HG02973 (cell line): Measurements from ENCODE around the gene ZBTB20.
"Not testable (repeated sequence)": the region's sequence is repeated elsewhere in the genome, so short reads cannot be mapped to it uniquely, and the experiment has no call there.

Source experiments
- ATAC-seq: cut with Tn5 transposase; IDR thresholded peaks from one replicate; pipeline ENCODE4 v1.9.1; 2021; ENCODE audit warnings: moderate library complexity; ENCODE audit not compliant: unreplicated experiment

The ZBTB20 gene

DNA sequence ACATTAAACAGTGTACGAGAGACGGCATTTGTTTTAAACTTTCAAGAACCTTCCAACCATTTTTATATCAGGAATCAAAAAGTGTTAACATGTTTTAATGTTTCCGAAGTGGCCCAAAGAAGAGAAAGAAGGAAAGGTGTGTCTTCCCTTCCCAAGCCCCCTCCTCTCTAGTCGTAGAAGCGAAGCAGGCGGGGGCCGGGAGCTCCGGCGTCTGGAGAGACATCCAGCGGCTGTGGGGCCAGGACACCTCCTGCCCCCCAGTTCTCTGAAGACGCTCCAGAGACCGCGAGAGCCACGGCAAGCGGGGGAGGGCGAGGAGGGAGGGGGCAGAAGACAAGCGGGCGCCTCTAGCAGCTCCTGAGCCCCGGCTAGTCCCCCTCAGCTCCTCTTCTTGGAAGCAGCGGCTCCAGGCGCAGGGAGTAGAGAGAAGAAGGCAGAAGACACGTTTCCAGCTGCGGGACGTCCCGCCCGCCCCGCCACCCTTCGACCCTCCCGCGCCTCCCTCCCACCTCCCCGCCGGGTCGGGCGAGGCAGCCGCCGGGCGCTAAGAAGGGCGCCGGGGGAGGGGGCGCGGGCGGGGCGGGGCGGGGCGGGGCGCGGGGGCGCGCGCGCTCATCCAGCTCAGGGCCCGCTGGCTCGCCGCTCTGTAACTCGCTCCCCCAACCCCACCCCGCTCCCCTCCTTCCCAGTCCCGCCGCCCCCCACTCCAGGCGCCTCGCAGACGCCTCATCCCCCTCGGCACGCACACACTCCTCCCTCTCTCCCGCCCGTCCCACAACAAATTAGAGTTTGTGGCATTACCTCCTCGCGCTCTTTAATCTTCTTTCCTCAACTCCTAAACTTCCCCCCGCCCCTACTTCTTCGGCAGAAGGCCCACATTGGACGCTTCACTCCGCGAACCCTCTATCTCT, at the start of gene ZBTB20:
ZBTB20 (minus strand) TSS at position 871 of the 911 bp plus-strand sequence.
- peak; percentile 25 for ATAC-seq

DNA sequence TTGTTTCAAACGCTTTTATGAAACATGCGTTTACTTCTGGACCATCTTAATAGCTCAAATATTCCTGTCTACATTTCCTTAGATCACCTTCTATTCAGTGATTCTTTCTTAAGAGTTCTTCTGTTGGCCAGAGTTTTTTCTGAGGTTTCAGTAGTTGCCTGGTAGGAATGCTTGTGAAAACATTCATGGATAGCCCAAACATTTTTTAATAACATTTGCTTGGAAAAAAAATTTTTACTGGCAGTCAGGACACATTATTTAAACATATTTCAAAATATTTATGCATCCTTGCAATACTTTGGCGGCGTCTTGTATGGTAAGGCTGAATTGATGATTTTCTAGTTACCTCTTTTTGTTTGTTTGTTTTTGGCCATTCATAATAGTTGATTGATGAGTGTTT, 47.4 kb upstream of the ZBTB20 start:
- no peak for ATAC-seq

DNA sequence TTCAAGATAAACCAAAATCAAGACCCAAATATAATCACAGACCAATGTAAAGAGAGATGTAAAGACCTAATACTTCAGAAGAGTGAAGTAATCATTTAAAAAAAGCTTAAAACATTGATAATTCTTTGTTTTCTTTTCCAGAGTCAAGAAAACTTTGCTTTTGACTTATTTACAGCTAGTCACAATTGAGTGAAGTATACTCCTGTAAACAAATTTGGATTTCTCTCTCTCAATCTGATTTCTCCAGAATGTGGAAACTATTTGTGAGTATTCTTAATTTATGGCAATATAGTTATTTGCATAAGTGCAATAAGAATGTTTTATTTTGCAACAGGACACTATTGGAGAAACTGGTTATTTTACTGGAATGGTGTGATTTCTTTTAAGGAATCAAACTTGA, 43.7 kb upstream of the ZBTB20 start:
- no peak for ATAC-seq

DNA sequence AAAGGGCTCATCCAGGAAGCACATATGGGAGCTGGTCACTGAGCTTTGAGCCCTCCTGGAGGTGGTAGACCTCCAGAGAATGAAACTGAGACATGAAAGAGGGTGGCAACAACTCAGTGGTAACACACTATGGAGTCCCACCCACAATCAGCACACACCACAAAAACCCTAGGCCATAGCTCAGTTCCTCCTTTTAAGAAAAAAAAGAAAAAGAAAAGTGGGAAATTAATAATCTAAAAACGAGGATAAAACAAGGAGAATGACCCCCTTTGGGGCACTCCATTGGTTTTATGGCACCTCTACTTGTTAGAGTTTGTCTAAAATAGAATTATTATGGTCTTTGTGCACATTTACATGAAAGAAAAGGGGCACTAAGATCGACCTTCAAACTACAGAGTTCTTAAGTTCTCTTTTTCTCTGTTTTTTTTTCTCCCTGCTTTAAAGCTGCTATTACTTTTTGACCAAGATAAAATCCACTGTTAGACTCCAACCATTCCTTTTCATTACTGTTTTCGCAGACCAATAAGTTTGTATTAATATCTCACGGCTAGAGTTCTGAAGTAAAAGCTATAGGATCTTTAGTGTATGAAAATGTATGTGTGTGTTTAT, 40.2 kb upstream of the ZBTB20 start:
- peak; percentile 100 for ATAC-seq

DNA sequence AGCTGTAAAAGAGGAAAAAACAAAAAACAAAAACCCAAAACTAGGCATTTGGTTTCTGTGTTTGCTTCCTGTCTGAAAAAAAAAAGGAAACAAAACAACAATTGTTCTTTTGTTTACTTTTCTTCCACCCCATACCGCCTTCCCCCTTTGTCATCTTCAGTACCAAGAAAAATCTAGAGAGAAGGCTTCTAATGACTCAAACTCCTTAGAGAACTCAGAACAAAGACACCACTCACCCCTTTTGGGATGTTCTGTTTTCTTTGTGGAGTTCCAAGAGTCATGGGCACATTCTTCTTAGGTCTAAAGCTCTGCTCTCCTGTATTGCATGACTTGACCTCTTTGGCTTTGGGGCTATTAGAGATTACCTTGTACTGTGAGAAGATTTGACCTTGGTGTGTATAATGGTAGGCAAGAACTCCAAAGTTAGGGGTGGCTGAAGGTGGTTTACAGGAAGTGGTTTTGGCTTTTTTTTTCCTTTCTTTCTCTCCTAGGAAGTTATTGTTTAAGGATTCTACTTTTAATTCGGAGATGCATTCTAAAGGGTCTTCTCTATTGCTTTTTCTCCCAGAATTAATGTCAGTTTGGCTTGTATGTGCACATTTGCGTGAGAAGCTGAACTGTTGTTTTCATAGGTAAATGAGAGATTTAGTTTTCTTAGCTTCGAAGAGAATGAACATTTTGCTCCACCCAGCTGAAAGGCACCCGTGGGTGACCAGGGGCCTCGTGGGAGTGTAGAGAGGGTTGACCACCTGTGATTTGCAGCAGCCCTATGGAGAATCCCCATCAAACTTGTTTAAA, 39.5 kb upstream of the ZBTB20 start:
- ATAC-seq: peak; percentile 32

DNA sequence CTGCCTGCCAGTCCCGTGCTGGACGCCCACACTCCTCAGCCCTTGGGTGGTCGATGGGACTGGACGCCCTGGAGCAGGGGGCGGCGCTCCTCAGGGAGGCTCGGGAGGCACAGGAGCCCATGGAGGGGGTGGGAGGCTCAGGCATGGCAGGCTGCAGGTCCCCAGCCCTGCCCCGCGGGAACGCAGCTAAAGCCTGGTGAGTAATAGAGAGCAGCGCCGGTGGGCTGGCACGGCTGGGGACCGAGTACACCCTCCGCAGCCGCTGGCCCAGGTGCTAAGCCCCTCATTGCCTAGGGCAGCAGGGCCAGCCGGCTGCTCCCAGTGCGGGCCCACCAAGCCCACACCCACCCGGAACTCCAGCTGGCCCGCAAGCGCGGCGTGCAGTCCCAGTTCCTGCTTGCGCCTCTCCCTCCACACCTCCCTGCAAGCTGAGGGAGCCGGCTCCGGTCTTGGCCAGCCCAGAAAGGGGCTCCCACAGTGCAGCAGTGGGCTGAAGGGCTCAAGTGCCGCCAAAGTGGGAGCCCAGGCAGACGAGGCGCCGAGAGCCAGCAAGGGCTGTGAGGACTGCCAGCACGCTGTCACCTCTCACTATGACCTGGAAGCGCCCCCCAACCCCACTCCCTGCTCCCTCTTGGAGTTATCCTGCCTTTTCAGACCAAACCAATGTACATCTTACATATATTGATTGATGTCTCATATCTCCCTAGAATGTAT, 37.9 kb upstream of the ZBTB20 start:
- ATAC-seq: not testable (repeated sequence)

DNA sequence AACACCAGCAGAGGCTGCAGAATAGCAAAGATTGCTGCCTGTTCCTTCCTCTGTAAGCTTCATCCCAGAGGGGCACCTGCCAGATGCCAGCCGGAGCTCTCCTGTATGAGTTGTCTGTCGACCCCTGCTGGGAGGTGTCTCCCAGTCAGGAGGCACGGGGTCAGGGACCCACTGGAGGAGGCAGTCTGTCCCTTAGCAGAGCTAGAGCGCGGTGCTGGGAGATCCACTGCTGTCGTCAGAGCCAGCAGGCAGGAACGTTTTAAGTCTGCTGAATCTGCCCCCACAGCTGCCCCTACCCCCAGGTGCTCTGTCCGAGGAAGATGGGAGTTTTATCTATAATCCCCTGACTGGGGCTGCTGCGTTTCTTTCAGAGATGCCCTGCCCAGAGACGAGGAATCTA, 31.8 kb upstream of the ZBTB20 start:
- ATAC-seq: not testable (repeated sequence)

DNA sequence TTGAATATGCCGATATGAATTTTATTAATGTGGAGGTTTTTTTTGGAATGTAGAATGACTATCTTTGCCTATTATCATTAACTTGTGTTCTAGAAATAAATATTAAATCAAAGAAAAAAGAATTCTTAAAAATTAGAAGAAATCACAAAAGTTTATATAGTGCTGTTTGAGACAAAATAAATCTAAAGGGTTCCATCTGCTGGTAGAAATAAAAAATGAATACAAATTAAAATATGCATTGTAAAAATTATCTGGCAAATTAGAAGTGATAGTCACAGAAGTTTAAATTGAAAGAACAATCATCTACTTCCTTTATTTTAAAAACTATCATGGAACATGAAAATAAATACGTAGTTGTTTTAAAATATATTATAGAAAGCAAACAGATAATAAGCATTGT, 22.7 kb upstream of the ZBTB20 start:
- no peak for ATAC-seq

DNA sequence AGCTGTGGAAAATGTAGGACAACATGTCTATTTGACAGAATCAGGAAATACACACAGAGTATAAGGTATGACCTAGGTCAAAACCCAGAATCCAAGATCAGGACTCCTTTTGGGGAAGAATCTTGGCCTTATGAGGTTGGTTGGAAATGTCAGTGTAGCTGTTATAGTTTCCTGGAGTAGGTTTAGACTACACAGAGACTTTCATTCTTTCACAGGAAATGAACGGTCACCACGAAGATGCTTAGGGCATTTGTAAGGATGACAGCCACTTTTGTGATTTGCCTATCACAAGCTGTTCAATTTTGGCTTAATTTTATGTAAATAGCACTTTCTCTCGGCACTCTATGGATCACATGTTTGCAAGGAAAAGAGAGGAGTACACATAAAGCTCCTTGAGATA, 18.6 kb upstream of the ZBTB20 start:
- no peak for ATAC-seq

DNA sequence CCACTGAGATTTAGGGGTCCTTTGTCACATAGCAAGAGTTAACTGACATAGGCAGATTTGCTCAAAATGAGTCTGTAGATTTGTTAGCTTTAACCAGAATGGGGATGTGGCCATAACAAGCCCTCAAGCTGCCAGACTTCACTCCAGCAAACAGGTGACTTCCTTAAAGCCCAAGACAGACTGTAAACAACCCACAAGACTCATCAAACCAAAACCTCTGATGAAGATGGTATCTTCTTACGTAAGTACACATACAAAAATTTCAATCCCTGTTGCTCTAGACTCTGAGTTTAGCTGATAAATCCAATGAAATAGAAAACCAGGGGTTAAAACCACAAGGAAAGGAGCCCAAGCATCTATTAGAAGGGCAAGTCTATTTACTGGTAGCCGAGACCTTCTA, 18.2 kb upstream of the ZBTB20 start:
- ATAC-seq: no peak

DNA sequence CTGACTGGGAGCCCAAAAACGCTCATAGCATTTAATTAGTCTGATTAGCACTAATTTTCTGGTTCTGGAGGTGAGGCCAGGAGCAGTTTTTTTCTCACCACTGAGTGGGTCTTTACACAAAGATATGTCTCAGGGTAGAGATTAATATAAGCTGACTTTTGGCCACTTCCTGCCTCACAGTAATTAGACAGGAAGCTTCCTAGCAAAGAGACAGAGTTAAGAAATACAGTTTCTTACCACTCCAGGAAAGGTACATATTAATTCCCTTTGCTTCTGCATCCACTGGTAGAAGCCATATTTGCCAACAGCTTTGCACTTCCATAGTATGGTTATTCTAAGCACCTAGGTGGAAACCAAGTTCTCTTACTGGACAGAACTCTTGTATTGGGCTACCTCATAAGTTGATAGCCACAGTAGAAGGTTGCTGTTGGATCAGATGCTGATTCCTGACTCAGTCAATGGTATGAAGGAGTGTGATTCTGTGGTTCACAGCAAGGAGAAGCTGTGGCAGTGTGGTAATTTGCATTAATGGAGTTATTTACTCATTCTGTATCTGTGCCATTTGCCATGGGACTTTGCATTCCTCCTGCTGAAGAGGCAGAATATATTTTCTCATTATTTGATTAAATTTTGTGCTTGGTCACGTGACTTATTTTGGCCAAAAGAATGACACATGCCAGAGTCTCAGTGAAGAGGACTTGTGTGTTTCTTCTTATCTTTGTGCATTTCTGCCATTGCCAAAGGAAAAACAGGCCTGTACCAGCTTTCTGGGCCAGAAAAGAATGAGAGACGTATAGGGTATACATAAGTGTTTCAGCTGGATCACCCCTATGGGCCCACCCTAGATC, 17.5 kb upstream of the ZBTB20 start:
- no peak for ATAC-seq

DNA sequence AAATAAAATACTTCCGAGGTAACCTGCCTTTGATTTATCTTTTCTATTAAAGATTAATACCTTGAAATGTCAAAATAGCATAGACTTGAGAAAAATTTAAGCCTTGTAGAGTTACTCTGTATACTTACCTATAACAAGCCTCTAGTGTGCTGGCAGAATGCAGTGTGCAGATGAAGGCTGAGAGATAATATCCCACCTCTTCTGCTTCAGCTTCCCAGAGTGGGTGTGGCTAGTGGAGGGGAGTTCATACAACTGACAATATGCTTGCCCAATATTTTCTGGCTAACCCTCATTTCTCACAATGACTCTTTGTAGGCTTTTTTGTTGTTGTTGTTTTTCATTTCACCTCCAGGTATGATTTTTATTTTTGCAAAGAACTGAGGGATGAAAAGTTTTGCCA, 15.7 kb upstream of the ZBTB20 start:
- no peak for ATAC-seq

DNA sequence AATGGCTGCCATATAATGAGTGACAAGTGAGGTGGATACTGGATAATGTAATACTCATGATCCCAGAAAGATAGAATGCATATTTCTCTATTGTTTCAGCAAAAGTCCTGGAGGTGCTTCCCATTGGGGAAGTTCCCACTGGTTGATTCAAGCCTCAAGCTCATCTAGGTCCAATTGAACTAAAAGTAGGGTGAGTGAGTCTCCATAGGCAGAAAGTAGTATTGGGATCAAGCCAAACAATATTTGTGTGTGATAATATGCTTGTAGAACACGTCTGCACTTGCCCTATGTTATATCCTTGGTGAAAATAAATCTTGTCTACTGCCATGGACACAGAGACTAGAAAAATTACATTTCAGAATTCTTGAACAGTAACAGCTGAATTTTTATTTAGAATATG, 14.8 kb upstream of the ZBTB20 start:
- no peak for ATAC-seq

DNA sequence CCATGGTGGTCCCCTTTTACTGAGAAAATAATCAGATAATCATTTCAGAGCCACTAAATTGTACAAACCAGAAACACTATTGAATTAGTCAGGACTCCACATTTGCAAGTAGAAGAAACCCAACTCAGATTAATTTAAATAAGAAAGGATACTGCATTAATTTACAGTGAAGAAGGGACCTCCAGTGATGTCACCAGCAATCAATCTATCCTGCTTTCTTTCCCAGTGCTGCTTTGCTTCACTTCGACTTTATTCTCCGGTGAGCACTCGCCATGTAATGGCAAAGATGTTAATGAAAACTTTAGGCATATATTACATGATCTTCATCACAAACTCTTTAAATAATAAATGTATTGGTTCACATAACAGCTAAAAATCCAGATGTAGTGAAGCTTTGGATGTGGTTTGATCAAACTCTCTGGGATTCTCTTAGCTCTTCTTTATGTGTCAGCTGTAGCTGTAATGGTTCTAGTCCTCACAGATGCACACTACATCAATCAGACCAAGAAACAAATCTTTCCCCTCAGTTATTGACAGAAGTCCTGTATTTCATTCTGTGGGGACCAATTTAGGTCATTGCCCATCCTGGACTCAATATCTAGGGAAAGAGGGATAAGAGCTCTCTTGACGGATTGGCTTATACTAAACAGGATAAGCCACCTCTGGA, 14.2 kb upstream of the ZBTB20 start:
- no peak for ATAC-seq

DNA sequence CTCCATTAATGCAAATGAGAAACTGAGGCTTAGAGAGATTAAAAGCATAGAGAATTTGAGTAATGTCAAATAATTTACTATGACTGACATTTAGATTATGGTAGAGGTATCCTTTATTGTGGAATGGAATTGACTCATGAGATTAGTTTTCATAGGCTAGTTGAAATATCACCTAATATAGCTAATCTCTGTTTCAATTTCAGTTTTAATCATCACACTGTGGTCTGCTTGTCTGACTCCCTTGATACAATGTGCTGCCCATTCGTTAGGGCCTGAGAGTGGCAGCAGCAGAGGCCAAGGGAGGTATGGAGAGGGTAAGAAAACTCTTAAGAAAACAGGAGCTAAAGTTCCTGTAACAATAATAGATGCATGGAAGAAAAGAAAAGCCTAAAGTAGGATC, 13.2 kb upstream of the ZBTB20 start:
- peak; percentile 100 for ATAC-seq

DNA sequence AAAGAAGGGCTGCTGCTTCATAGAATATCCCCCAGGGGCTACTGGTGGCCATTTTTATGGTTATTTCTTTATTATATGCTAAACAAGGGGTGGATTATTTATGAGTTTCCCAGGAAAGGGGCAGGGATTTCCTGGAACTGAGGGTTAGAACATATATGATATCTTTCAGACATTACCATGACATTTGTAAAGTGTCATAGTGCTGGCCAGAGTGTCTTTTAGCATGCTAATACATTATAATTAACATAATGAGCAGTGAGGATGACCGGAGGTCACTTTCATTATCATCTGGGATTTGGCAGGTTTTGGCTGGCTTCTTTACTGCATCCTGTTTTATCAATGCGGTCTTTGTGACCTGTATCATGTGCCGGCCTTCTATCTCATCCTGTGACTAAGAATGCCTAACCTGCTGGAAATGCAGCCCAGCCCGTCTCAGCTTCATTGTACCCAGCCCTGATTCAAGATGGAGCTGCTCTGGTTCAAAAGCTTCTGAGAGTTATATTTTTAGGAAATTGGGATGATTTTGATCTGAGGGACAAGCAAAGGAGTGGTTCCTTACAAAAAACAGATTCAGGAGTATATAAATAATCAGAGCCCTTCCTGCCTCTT, 9.1 kb upstream of the ZBTB20 start:
- ATAC-seq: no peak

DNA sequence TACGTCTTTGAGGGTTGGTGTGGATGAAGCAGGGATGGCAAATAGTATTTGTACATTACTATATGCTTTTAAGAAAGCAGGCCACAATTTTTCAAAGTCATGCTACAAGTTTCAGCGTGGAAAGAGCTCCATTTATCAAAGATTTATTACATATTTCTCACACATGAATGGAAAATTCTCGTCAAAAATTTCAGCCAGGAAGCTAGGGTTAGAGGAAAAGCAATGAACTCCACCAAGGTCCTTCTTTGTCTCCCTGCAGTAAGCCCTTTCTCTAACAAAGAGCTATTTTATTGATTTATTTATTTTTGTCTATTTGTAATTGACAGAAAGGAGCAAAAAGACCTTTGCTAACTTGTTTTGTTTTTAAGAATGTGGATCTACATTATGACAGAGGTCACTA, 7.5 kb upstream of the ZBTB20 start:
- no peak for ATAC-seq

DNA sequence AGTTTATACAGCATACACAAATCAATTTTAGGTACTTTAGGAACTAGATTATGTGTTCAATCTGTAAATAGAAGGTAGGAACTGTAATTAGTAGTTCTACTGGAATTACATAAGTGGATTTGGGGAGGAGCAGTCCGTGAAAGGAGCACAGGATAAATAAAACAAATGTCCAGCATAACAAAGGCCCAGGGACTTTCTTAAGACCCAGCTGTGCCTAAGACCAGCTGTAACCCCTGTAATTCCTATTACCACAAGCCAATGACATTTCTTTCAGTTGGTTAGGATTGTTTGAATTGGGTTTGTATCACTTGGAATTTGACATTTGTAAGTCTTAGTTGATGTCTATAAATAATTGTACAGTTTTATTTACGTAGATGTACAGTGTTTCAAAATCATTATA, 4.8 kb upstream of the ZBTB20 start:
- no peak for ATAC-seq

DNA sequence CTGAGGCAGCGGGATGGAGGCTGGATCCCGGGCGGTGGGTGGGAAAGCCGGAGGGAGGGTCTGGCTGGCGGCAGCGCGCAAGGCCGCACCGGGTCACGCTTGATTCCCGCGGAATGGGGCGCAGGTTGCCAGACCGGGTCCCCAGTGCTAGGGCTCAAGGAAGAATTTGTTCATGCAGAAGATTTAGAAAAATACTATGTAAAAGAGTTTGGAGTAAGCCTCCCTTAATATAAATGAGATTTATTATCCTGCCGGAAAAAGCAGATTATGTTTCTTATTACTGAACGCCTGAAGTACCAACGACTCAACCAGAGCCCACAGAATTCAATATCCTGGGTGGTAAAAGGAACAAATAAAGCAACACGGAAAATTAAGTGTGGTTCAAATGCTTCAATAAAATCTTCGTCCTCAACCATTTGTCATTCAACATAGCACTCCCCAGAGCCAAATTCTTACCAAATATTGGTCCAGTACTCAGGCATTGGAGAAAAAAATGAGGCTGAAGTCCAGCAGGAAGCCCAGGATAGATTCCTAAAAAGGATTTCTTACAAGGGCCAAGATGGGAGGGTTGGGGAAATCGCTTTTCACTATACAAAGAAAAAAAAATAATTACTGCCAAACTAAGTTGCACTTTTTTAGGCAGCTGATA, 1.2 kb upstream of the ZBTB20 start:
- ATAC-seq: no peak
